ENCODE results near the gene SMARCC1.

GRCh38 chr3:47705391-47705790, 76.3 kb downstream of the SMARCC1 start:
- TF ChIP-seq EZH2 (IDR thresholded peaks at IDR 0.05; ENCODE audit: borderline replicate concordance) = no peak
- TF ChIP-seq, protein P1, sequence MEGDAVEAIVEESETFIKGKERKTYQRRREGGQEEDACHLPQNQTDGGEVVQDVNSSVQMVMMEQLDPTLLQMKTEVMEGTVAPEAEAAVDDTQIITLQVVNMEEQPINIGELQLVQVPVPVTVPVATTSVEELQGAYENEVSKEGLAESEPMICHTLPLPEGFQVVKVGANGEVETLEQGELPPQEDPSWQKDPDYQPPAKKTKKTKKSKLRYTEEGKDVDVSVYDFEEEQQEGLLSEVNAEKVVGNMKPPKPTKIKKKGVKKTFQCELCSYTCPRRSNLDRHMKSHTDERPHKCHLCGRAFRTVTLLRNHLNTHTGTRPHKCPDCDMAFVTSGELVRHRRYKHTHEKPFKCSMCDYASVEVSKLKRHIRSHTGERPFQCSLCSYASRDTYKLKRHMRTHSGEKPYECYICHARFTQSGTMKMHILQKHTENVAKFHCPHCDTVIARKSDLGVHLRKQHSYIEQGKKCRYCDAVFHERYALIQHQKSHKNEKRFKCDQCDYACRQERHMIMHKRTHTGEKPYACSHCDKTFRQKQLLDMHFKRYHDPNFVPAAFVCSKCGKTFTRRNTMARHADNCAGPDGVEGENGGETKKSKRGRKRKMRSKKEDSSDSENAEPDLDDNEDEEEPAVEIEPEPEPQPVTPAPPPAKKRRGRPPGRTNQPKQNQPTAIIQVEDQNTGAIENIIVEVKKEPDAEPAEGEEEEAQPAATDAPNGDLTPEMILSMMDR (IDR thresholded peaks at IDR 0.05; ENCODE audit: poor library complexity) = no peak
